Stimulated activated CD8-positive, alpha-beta memory T cell treated with anti-CD3 and anti-CD28 coated beads, Interleukin-4, amount 100 ng/mL, for 48 hours (primary cell): ENCODE results near the gene RACK1.
"Not testable (repeated sequence)": the region's sequence is repeated elsewhere in the genome, so short reads cannot be mapped to it uniquely, and the experiment has no call there.

ENCODE experiments used
- DNase-seq: peaks from one replicate; pipeline ENCODE4 v3.0.0-alpha.2; 2020

RACK1 gene

GRCh38 chr5:181243564-181244343, at the start of gene RACK1:
Gene RACK1, minus strand, starts transcription at chr5:181243906. Its CDS starts 106 bp downstream, at chr5:181243800.
- peak; percentile 93 for DNase-seq

GRCh38 chr5:181287331-181287730, 43.6 kb upstream of the RACK1 start:
- DNase-seq = not testable (repeated sequence)

GRCh38 chr5:181285962-181286705, 42.4 kb upstream of the RACK1 start:
- not testable (repeated sequence) for DNase-seq

- not testable (repeated sequence) for DNase-seq
Measured at GRCh38 chr5:181283841-181284755, 40.4 kb upstream of the RACK1 start.

GRCh38 chr5:181283347-181283746, 39.6 kb upstream of the RACK1 start:
- no peak for DNase-seq

GRCh38 chr5:181282874-181283273, 39.2 kb upstream of the RACK1 start:
- no peak for DNase-seq

- not testable (repeated sequence) for DNase-seq
Measured at GRCh38 chr5:181282415-181282814, 38.7 kb upstream of the RACK1 start.

- no peak for DNase-seq
Measured at GRCh38 chr5:181281984-181282316, 38.2 kb upstream of the RACK1 start.

GRCh38 chr5:181281077-181281983, 37.6 kb upstream of the RACK1 start:
- no peak for DNase-seq

- no peak for DNase-seq
Measured at GRCh38 chr5:181280251-181280762, 36.6 kb upstream of the RACK1 start.

- not testable (repeated sequence) for DNase-seq
Measured at GRCh38 chr5:181273433-181273744, 29.7 kb upstream of the RACK1 start.

- DNase-seq = no peak
Measured at GRCh38 chr5:181271081-181271480, 27.4 kb upstream of the RACK1 start.

GRCh38 chr5:181267907-181268306, 24.2 kb upstream of the RACK1 start:
- DNase-seq = not testable (repeated sequence)

GRCh38 chr5:181267291-181267904, 23.7 kb upstream of the RACK1 start:
- not testable (repeated sequence) for DNase-seq

- DNase-seq = no peak
Measured at GRCh38 chr5:181265092-181265671, 21.5 kb upstream of the RACK1 start.

- DNase-seq = no peak
Measured at GRCh38 chr5:181263633-181264032, 19.9 kb upstream of the RACK1 start.

GRCh38 chr5:181261320-181262049, 17.8 kb upstream of the RACK1 start:
- DNase-seq = peak; percentile 79

- DNase-seq = peak; percentile 92
Measured at GRCh38 chr5:181260720-181261319, 17.1 kb upstream of the RACK1 start, which contains the start of gene TRIM52. Gene TRIM52, minus strand, starts transcription at chr5:181261143. Its CDS starts 330 bp downstream, at chr5:181260813.

GRCh38 chr5:181259974-181260719, 16.4 kb upstream of the RACK1 start:
- DNase-seq = no peak
